Astrocyte (in vitro differentiated cells and primary cell): ENCODE results near the gene PATL1.

Experiments used
- EZH2 ChIP-seq: IDR thresholded peaks from 2 replicates; pipeline ENCODE4 v1.6.1; 2012; ENCODE audit warnings: mild to moderate bottlenecking, low read length, inconsistent platforms; ENCODE audit not compliant: insufficient read depth
- TF ChIP-seq, protein P1 (sequence below): IDR thresholded peaks from 2 replicates; pipeline ENCODE4 v1.5.1; 2011; ENCODE audit warnings: low read depth, mild to moderate bottlenecking, inconsistent platforms, low read length, moderate library complexity; ENCODE audit not compliant: insufficient read depth

DNA sequence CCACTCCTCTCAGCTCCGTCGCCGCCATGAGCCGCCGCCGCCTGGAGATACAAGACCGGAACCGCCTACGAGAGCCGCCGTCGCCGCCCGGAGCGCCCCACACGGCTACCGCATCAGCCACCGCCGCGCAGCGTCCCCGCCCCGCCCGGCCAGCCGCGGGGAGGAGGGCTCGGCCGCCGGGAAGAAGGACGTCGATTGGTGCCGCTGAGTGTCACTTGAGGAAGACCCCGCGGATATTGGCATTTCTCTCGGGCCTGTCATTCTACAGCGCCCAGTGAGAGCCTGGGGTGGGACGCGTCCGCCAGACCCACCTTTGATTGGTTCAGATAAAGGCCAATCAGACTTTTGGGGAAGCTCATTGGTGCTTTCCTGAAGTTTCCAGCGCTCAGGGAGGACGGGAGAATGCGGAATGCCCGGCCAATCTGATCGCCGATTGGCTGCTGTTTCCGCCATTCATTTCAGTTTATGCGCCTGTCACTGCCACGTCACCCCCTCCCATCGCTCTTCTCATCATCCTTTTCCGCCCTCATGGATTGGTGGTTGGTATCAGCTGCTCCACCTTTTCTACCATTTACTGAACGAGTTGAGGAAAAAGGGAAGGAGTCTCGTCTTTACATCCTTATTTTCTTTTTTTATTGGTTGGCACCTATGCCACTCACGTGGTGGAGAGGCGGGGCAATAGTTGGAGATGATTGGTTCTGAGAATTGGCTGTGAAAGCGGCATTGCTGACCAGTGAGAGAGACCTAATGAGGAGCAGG, 53.0 kb downstream of the PATL1 start, which contains the start of gene OSBP:
- TF ChIP-seq, protein P1, sequence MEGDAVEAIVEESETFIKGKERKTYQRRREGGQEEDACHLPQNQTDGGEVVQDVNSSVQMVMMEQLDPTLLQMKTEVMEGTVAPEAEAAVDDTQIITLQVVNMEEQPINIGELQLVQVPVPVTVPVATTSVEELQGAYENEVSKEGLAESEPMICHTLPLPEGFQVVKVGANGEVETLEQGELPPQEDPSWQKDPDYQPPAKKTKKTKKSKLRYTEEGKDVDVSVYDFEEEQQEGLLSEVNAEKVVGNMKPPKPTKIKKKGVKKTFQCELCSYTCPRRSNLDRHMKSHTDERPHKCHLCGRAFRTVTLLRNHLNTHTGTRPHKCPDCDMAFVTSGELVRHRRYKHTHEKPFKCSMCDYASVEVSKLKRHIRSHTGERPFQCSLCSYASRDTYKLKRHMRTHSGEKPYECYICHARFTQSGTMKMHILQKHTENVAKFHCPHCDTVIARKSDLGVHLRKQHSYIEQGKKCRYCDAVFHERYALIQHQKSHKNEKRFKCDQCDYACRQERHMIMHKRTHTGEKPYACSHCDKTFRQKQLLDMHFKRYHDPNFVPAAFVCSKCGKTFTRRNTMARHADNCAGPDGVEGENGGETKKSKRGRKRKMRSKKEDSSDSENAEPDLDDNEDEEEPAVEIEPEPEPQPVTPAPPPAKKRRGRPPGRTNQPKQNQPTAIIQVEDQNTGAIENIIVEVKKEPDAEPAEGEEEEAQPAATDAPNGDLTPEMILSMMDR = no peak
- TF ChIP-seq EZH2 = no peak
